ENCODE measurements around the gene PAPOLG.

Gene PAPOLG

GRCh38 chr2:60728855-60729254, 27.2 kb upstream of the PAPOLG start:
- Histone ChIP-seq H3K4me2 (ENCODE audit: low read length) (no peak overlapping the region), H3K4me1 (ENCODE audit: control insufficient read depth in 1 of 2, insufficient read depth in 2 of 2, low read length in 2 of 2) (no peaks in the 10 kb centered on the region), H3K18ac (ENCODE audit: low read length) (no peak overlapping the region), H3K14ac (ENCODE audit: low read length) (no peak overlapping the region), H2AK5ac (ENCODE audit: low read length) (no peak overlapping the region), H4K91ac (ENCODE audit: low read depth, low read length) (no peak overlapping the region), H2BK12ac (ENCODE audit: low read length) (no peak overlapping the region), H3K27ac (ENCODE audit: low read depth, low read length) (no peak overlapping the region), H2BK120ac (ENCODE audit: insufficient read depth, low read length, poor library complexity) (no peak overlapping the region), H2AFZ (ENCODE audit: insufficient read depth, low read length, poor library complexity) (no peak overlapping the region), H3K79me2 (ENCODE audit: control insufficient read depth, insufficient read depth, low read length, poor library complexity) (no peaks in the 10 kb centered on the region), H3K23ac (ENCODE audit: low read length) (no peak overlapping the region), H4K8ac (ENCODE audit: low read depth, low read length) (no peak overlapping the region), H2BK5ac (ENCODE audit: low read depth, low read length, poor library complexity) (no peak overlapping the region), H3K4ac (ENCODE audit: low read depth, low read length) (no peak overlapping the region), H3K36me3 (ENCODE audit: control insufficient read depth in 1 of 2, insufficient read depth in 2 of 2, low read length in 2 of 2) (no peaks in the 10 kb centered on the region), H3K27me3 (ENCODE audit: insufficient read depth, low read length) (no peaks in the 10 kb centered on the region), H4K12ac (ENCODE audit: low read depth, low read length) (no peak overlapping the region), H3K79me1 (ENCODE audit: low read length) (no peaks in the 10 kb centered on the region), H3K9ac (ENCODE audit: low read length) (no peak overlapping the region), H3K9me3 (ENCODE audit: insufficient read depth, low read depth, low read length) (peaks cover under 1% of the 10 kb centered on the region), H3K4me3 (ENCODE audit: low read depth, low read length) (no peak overlapping the region)
- no peak for DNase-seq
- no CpG with 5 or more reads among the region's 5 CpGs for WGBS (ENCODE audit: extremely low coverage, insufficient coverage, insufficient read length)

- peak in 1 of 2 donors; percentile 24 for DNase-seq
- Histone ChIP-seq H3K14ac (ENCODE audit: low read length) (no peak overlapping the region), H3K27ac (ENCODE audit: low read depth, low read length) (no peak overlapping the region), H4K8ac (ENCODE audit: low read depth, low read length) (no peak overlapping the region), H3K79me2 (ENCODE audit: control insufficient read depth, insufficient read depth, low read length, poor library complexity) (no peaks in the 10 kb centered on the region), H3K4ac (ENCODE audit: low read depth, low read length) (no peak overlapping the region), H2BK120ac (ENCODE audit: insufficient read depth, low read length, poor library complexity) (no peak overlapping the region), H3K4me2 (ENCODE audit: low read length) (peak overlapping the region; percentile 81), H2AK5ac (ENCODE audit: low read length) (no peak overlapping the region), H4K12ac (ENCODE audit: low read depth, low read length) (no peak overlapping the region), H4K91ac (ENCODE audit: low read depth, low read length) (no peak overlapping the region), H2BK12ac (ENCODE audit: low read length) (no peak overlapping the region), H3K79me1 (ENCODE audit: low read length) (no peaks in the 10 kb centered on the region), H2AFZ (ENCODE audit: insufficient read depth, low read length, poor library complexity) (no peak overlapping the region), H3K23ac (ENCODE audit: low read length) (no peak overlapping the region), H3K9ac (ENCODE audit: low read length) (no peak overlapping the region), H2BK5ac (ENCODE audit: low read depth, low read length, poor library complexity) (no peak overlapping the region), H3K18ac (ENCODE audit: low read length) (no peak overlapping the region), H3K27me3 (ENCODE audit: insufficient read depth, low read length) (peaks cover 12% of the 10 kb centered on the region), H3K4me1 (ENCODE audit: control insufficient read depth in 1 of 2, insufficient read depth in 2 of 2, low read length in 2 of 2) (peaks cover 0 to 3% of the 10 kb centered on the region in 2 experiments), H3K9me3 (ENCODE audit: insufficient read depth, low read depth, low read length) (peaks cover 2% of the 10 kb centered on the region), H3K36me3 (ENCODE audit: control insufficient read depth in 1 of 2, insufficient read depth in 2 of 2, low read length in 2 of 2) (no peaks in the 10 kb centered on the region), H3K4me3 (ENCODE audit: low read depth, low read length) (peak overlapping the region; percentile 56)
- no CpG with 5 or more reads among the region's 46 CpGs for WGBS (ENCODE audit: extremely low coverage, insufficient coverage, insufficient read length)
These were observed 20.4 kb upstream of the PAPOLG start for GRCh38 chr2:60735496-60736250.

GRCh38 chr2:60738679-60739078, 17.4 kb upstream of the PAPOLG start:
- H3K27me3 ChIP-seq (ENCODE audit: insufficient read depth, low read length) = peaks cover 12% of the 10 kb centered on the region
- H3K4me3 ChIP-seq (ENCODE audit: low read depth, low read length) = no peak overlapping the region
- H3K79me2 ChIP-seq (ENCODE audit: control insufficient read depth, insufficient read depth, low read length, poor library complexity) = no peaks in the 10 kb centered on the region
- no CpG with 5 or more reads among the region's 3 CpGs for WGBS (ENCODE audit: extremely low coverage, insufficient coverage, insufficient read length)
- DNase-seq = no peak
- no peaks in the 10 kb centered on the region for H3K36me3 ChIP-seq (ENCODE audit: control insufficient read depth in 1 of 2, insufficient read depth in 2 of 2, low read length in 2 of 2)
- H4K8ac ChIP-seq (ENCODE audit: low read depth, low read length) = no peak overlapping the region
- no peak overlapping the region for H2BK5ac ChIP-seq (ENCODE audit: low read depth, low read length, poor library complexity)
- no peak overlapping the region for H4K12ac ChIP-seq (ENCODE audit: low read depth, low read length)
- H4K91ac ChIP-seq (ENCODE audit: low read depth, low read length) = no peak overlapping the region
- no peak overlapping the region for H3K23ac ChIP-seq (ENCODE audit: low read length)
- H3K9ac ChIP-seq (ENCODE audit: low read length) = no peak overlapping the region
- no peak overlapping the region for H2BK12ac ChIP-seq (ENCODE audit: low read length)
- H2AK5ac ChIP-seq (ENCODE audit: low read length) = no peak overlapping the region
- peaks cover 2% of the 10 kb centered on the region for H3K9me3 ChIP-seq (ENCODE audit: insufficient read depth, low read depth, low read length)
- no peak overlapping the region for H2BK120ac ChIP-seq (ENCODE audit: insufficient read depth, low read length, poor library complexity)
- H3K4me1 ChIP-seq (ENCODE audit: control insufficient read depth in 1 of 2, insufficient read depth in 2 of 2, low read length in 2 of 2) = peaks cover 0 to 3% of the 10 kb centered on the region in 2 experiments
- no peak overlapping the region for H3K18ac ChIP-seq (ENCODE audit: low read length)
- H3K27ac ChIP-seq (ENCODE audit: low read depth, low read length) = no peak overlapping the region
- H3K4ac ChIP-seq (ENCODE audit: low read depth, low read length) = no peak overlapping the region
- H3K79me1 ChIP-seq (ENCODE audit: low read length) = no peaks in the 10 kb centered on the region
- H2AFZ ChIP-seq (ENCODE audit: insufficient read depth, low read length, poor library complexity) = no peak overlapping the region
- H3K14ac ChIP-seq (ENCODE audit: low read length) = no peak overlapping the region
- H3K4me2 ChIP-seq (ENCODE audit: low read length) = no peak overlapping the region

GRCh38 chr2:60739156-60739555, 16.9 kb upstream of the PAPOLG start:
- WGBS (ENCODE audit: extremely low coverage, insufficient coverage, insufficient read length) = no CpG with 5 or more reads among the region's 6 CpGs
- H4K91ac ChIP-seq (ENCODE audit: low read depth, low read length) = no peak overlapping the region

More at GRCh38 chr2:60739156-60739555, 16.9 kb upstream of the PAPOLG start:
- Histone ChIP-seq H3K27ac (ENCODE audit: low read depth, low read length) (no peak overlapping the region), H2AFZ (ENCODE audit: insufficient read depth, low read length, poor library complexity) (no peak overlapping the region), H3K4ac (ENCODE audit: low read depth, low read length) (no peak overlapping the region), H3K27me3 (ENCODE audit: insufficient read depth, low read length) (peaks cover 12% of the 10 kb centered on the region), H3K79me2 (ENCODE audit: control insufficient read depth, insufficient read depth, low read length, poor library complexity) (no peaks in the 10 kb centered on the region), H2BK12ac (ENCODE audit: low read length) (no peak overlapping the region), H2BK5ac (ENCODE audit: low read depth, low read length, poor library complexity) (no peak overlapping the region), H3K4me1 (ENCODE audit: control insufficient read depth in 1 of 2, insufficient read depth in 2 of 2, low read length in 2 of 2) (peaks cover 0 to 3% of the 10 kb centered on the region in 2 experiments), H3K36me3 (ENCODE audit: control insufficient read depth in 1 of 2, insufficient read depth in 2 of 2, low read length in 2 of 2) (no peaks in the 10 kb centered on the region), H3K9me3 (ENCODE audit: insufficient read depth, low read depth, low read length) (no peaks in the 10 kb centered on the region), H3K4me3 (ENCODE audit: low read depth, low read length) (no peak overlapping the region), H3K23ac (ENCODE audit: low read length) (no peak overlapping the region), H4K8ac (ENCODE audit: low read depth, low read length) (no peak overlapping the region), H3K79me1 (ENCODE audit: low read length) (no peaks in the 10 kb centered on the region), H3K18ac (ENCODE audit: low read length) (no peak overlapping the region), H2BK120ac (ENCODE audit: insufficient read depth, low read length, poor library complexity) (no peak overlapping the region), H4K12ac (ENCODE audit: low read depth, low read length) (no peak overlapping the region), H3K9ac (ENCODE audit: low read length) (no peak overlapping the region), H3K4me2 (ENCODE audit: low read length) (no peak overlapping the region), H3K14ac (ENCODE audit: low read length) (no peak overlapping the region), H2AK5ac (ENCODE audit: low read length) (no peak overlapping the region)
- peak in 1 of 2 donors; percentile 8 for DNase-seq

Data from trophoblast cell (in vitro differentiated cells and primary cell).